WTC11 (cell line): ENCODE measurements around the gene C1QTNF8.

Experiments
- ATF1 ChIP-seq: sonication (generic); formaldehyde crosslinking; IDR thresholded peaks from 2 replicates; pipeline ENCODE4 v1.8.1; 2023; ENCODE audit warnings: mild to moderate bottlenecking, moderate library complexity, missing genetic modification reagents
- CREB1 ChIP-seq: sonication (generic); formaldehyde crosslinking; IDR thresholded peaks from 2 replicates; pipeline ENCODE4 v1.8.0; 2023; ENCODE audit warnings: mild to moderate bottlenecking, missing genetic modification reagents
- CTCF ChIP-seq: fragments of 200-600 bp; IDR thresholded peaks from 2 replicates; pipeline ENCODE4 v1.8.0; 2022; ENCODE audit warnings: antibody characterized with exemption
- JAZF1 ChIP-seq: fragments of 250-450 bp; sonication (Bioruptor Pico); IDR thresholded peaks from 2 replicates; pipeline ENCODE4 v1.9.0; 2021; ENCODE audit warnings: moderate library complexity, mild to moderate bottlenecking, inconsistent platforms
- OVOL2 ChIP-seq: fragments of 250-450 bp; sonication (Bioruptor Pico); IDR thresholded peaks from 2 replicates; pipeline ENCODE4 v1.9.0; 2021; ENCODE audit warnings: mild to moderate bottlenecking, borderline replicate concordance
- TEAD1 ChIP-seq: sonication (generic); formaldehyde crosslinking; IDR thresholded peaks from 2 replicates; pipeline ENCODE4 v1.8.0; 2022; ENCODE audit warnings: mild to moderate bottlenecking, missing genetic modification reagents
- ZNF317 ChIP-seq: sonication (generic); formaldehyde crosslinking; IDR thresholded peaks from 2 replicates; pipeline ENCODE4 v1.8.1; 2023; ENCODE audit warnings: low read depth, mild to moderate bottlenecking, moderate library complexity, missing genetic modification reagents, borderline replicate concordance
- TF ChIP-seq, protein P1 (sequence below): sonication (generic); formaldehyde crosslinking; conservative IDR thresholded peaks from 2 replicates; pipeline ENCODE4 v1.8.1; 2022; ENCODE audit warnings: mild to moderate bottlenecking, missing genetic modification reagents
- TF ChIP-seq, protein P2 (sequence below): sonication (generic); formaldehyde crosslinking; IDR thresholded peaks from 2 replicates; pipeline ENCODE4 v1.8.1; 2023; ENCODE audit warnings: mild to moderate bottlenecking, missing genetic modification reagents
- TF ChIP-seq, protein P3 (sequence below): sonication (generic); formaldehyde crosslinking; IDR thresholded peaks from 2 replicates; pipeline ENCODE4 v1.8.1; 2022; ENCODE audit warnings: low read depth, mild to moderate bottlenecking, moderate library complexity, missing genetic modification reagents, borderline replicate concordance
- TF ChIP-seq, protein P4 (sequence below): sonication (generic); formaldehyde crosslinking; IDR thresholded peaks from 2 replicates; pipeline ENCODE4 v1.8.0; 2022; ENCODE audit warnings: mild to moderate bottlenecking, missing genetic modification reagents

DNA sequence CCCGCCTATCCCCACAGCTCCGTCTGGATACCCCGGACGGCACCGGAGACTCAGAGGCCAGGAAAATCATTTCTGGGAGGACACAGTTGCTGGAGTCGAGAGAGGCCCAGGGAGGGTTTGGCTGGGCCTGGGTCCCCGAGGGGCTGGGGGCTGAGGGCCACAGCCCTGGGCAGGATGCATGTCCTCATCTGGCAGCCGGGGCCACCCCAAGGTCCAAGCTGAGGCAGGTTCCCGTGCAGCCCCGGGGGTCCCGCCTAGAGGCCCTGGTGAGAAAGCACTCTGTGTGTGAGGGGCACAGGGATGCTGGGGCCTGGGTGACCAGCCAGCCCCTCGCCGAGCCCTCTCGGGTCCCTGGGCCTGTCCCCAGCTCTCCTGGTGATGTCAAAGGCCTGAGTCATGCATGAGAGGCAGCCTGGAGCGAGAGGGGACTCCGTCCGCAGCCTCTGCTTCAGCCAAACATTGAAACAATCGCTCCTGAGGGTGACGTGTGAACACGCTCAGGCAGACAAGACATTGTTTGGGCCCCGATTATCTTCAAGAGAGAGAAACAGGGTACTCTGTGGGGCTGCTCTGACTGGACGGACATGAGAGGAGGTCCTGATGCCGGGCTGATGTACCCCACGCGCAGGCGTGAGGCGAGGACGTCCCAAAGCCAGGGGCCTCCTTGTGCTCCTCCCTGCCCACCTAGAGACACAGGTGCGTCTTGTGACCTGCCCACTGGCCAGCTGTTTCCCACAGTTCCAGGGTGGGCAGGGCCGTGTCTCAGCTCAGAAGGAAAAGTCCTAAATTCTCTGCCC, 25.8 kb upstream of the C1QTNF8 start:
- TF ChIP-seq OVOL2: no peak
- no peak for TF ChIP-seq CTCF
- TF ChIP-seq, protein P1, sequence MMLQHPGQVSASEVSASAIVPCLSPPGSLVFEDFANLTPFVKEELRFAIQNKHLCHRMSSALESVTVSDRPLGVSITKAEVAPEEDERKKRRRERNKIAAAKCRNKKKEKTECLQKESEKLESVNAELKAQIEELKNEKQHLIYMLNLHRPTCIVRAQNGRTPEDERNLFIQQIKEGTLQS (CRISPR knock-in tag): no peak
- TF ChIP-seq, protein P2, sequence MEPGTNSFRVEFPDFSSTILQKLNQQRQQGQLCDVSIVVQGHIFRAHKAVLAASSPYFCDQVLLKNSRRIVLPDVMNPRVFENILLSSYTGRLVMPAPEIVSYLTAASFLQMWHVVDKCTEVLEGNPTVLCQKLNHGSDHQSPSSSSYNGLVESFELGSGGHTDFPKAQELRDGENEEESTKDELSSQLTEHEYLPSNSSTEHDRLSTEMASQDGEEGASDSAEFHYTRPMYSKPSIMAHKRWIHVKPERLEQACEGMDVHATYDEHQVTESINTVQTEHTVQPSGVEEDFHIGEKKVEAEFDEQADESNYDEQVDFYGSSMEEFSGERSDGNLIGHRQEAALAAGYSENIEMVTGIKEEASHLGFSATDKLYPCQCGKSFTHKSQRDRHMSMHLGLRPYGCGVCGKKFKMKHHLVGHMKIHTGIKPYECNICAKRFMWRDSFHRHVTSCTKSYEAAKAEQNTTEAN (CRISPR knock-in tag): no peak
- TF ChIP-seq CREB1 (CRISPR knock-in tag): no peak
- TF ChIP-seq JAZF1: no peak
- no peak for TF ChIP-seq ZNF317 (CRISPR knock-in tag)
- TF ChIP-seq, protein P3, sequence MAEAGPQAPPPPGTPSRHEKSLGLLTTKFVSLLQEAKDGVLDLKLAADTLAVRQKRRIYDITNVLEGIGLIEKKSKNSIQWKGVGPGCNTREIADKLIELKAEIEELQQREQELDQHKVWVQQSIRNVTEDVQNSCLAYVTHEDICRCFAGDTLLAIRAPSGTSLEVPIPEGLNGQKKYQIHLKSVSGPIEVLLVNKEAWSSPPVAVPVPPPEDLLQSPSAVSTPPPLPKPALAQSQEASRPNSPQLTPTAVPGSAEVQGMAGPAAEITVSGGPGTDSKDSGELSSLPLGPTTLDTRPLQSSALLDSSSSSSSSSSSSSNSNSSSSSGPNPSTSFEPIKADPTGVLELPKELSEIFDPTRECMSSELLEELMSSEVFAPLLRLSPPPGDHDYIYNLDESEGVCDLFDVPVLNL: no peak
- TF ChIP-seq TEAD1 (CRISPR knock-in tag): no peak
- TF ChIP-seq, protein P4, sequence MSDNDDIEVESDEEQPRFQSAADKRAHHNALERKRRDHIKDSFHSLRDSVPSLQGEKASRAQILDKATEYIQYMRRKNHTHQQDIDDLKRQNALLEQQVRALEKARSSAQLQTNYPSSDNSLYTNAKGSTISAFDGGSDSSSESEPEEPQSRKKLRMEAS (CRISPR knock-in tag): no peak
- TF ChIP-seq ATF1 (CRISPR knock-in tag): no peak
